Measurements from ENCODE around the gene TMPRSS11D.

The TMPRSS11D gene

GRCh38 chr4:67892253-67892652 is 8.5 kb upstream of the TMPRSS11D start:
- no peak for TF ChIP-seq CTCF (conservative IDR thresholded peaks at IDR 0.05; ENCODE audit: low read depth, low read length)
- no peak for DNase-seq (ENCODE audit: low read depth)
- no peak overlapping the region for H3K4me3 ChIP-seq (ENCODE audit: low read length)

GRCh38 chr4:67891645-67892044 is 7.8 kb upstream of the TMPRSS11D start:
- DNase-seq (ENCODE audit: low read depth): no peak

GRCh38 chr4:67886281-67886680 is 2.5 kb upstream of the TMPRSS11D start:
- no peak overlapping the region for H3K4me3 ChIP-seq (ENCODE audit: low read length)
- TF ChIP-seq CTCF (conservative IDR thresholded peaks at IDR 0.05; ENCODE audit: low read depth, low read length): no peak
- peak; percentile 12 for DNase-seq (ENCODE audit: low read depth)

More at GRCh38 chr4:67891645-67892044, 7.8 kb upstream of the TMPRSS11D start:
- no peak overlapping the region for H3K4me3 ChIP-seq (ENCODE audit: low read length)
- TF ChIP-seq CTCF (conservative IDR thresholded peaks at IDR 0.05; ENCODE audit: low read depth, low read length): no peak

GRCh38 chr4:67885762-67886161 is 2.0 kb upstream of the TMPRSS11D start:
- TF ChIP-seq CTCF (conservative IDR thresholded peaks at IDR 0.05; ENCODE audit: low read depth, low read length): no peak
- H3K4me3 ChIP-seq (ENCODE audit: low read length): no peak overlapping the region
- DNase-seq (ENCODE audit: low read depth): peak; percentile 25

GRCh38 chr4:67884701-67885100 is 899 bp upstream of the TMPRSS11D start:
- no peak for TF ChIP-seq CTCF (conservative IDR thresholded peaks at IDR 0.05; ENCODE audit: low read depth, low read length)
- DNase-seq (ENCODE audit: low read depth): no peak
- no peak overlapping the region for H3K4me3 ChIP-seq (ENCODE audit: low read length)

GRCh38 chr4:67883458-67883857 is 344 bp downstream of the TMPRSS11D start:
- no peak overlapping the region for H3K4me3 ChIP-seq (ENCODE audit: low read length)
- no peak for TF ChIP-seq CTCF (conservative IDR thresholded peaks at IDR 0.05; ENCODE audit: low read depth, low read length)
- DNase-seq (ENCODE audit: low read depth): no peak

GRCh38 chr4:67880866-67881610 is 2.8 kb downstream of the TMPRSS11D start:
- TF ChIP-seq CTCF (conservative IDR thresholded peaks at IDR 0.05; ENCODE audit: low read depth, low read length): no peak
- no peak overlapping the region for H3K4me3 ChIP-seq (ENCODE audit: low read length)
- DNase-seq (ENCODE audit: low read depth): no peak
